ENCODE data around the gene MAP3K20. TPM values are rescaled to one million over a fixed set of nuclear protein-coding genes. Genes with fewer than 3 reads are reported as not detected.
"Not testable (repeated sequence)": the region's sequence is repeated elsewhere in the genome, so short reads cannot be mapped to it uniquely, and the experiment has no call there.

MAP3K20 gene
- total RNA-seq, 4 donors from 2014 or later: 24.1 to 34.5 (median 25.6) TPM

DNA sequence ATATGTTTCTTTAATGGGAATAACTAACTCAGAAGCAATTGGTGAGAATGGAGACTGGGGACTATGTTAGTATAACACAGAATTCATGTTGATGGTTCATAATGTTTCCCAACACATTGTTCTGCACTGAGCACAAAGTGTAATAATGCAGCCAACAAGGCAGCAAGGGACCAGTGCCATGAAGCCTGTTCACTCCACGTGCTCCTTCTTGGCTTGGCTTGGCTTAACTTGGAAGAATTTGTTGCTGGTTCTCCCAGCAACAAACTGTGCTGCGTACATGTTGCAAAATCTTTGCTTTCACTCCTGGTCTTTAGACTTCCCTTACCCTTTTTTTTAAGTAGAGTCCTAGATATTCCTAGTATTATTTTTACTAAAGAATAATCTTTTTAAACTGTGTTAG lies 129.7 kb downstream of the MAP3K20 start:
- intact Hi-C loops (cut with DNase I): no loop called here
- no peaks in the 10 kb centered on the region for H3K36me3 ChIP-seq
- H3K27ac ChIP-seq: peak overlapping the region; percentile 26 to 87 (median 82)
- TF ChIP-seq, protein P1, sequence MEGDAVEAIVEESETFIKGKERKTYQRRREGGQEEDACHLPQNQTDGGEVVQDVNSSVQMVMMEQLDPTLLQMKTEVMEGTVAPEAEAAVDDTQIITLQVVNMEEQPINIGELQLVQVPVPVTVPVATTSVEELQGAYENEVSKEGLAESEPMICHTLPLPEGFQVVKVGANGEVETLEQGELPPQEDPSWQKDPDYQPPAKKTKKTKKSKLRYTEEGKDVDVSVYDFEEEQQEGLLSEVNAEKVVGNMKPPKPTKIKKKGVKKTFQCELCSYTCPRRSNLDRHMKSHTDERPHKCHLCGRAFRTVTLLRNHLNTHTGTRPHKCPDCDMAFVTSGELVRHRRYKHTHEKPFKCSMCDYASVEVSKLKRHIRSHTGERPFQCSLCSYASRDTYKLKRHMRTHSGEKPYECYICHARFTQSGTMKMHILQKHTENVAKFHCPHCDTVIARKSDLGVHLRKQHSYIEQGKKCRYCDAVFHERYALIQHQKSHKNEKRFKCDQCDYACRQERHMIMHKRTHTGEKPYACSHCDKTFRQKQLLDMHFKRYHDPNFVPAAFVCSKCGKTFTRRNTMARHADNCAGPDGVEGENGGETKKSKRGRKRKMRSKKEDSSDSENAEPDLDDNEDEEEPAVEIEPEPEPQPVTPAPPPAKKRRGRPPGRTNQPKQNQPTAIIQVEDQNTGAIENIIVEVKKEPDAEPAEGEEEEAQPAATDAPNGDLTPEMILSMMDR (IDR thresholded peaks at IDR 0.05): no peak
- TF ChIP-seq POLR2A (IDR thresholded peaks at IDR 0.05): no peak
- 23 to 45% methylated on average over 2 of the region's 2 CpGs for WGBS, 2 donors
- no peaks in the 10 kb centered on the region for H3K9me3 ChIP-seq
- no peak overlapping the region for H3K4me3 ChIP-seq (replicated peaks in 1 of 3)
- peaks cover 22 to 33% of the 10 kb centered on the region in 2 donors for H3K4me1 ChIP-seq
- no peaks in the 10 kb centered on the region for H3K27me3 ChIP-seq
- peak; percentile 75 to 85 for DNase-seq

DNA sequence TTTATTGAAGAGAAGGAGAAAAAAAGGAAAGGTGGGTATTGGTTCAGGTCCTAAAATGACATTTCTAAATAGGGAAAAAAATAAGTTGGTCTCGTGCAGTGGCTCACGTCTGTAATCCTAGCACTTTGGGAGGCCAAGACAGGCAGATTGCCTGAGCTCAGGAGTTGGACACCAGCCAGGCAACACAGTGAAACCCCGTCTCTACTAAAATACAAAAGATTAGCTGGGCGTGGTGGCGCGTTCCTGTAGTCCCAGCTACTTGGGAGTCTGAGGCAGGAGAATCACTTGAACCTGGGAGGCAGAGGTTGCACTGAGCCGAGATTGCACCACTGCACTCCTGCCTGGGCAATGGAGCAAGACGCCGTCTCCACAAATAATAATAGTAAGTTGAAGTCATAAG lies 131.5 kb downstream of the MAP3K20 start:
- 49 to 54% methylated on average over 9 of the region's 9 CpGs for WGBS, 2 donors
- H3K4me3 ChIP-seq (replicated peaks in 1 of 3); intact Hi-C loops (cut with DNase I); H3K27me3 ChIP-seq; H3K9me3 ChIP-seq; H3K36me3 ChIP-seq: not testable (repeated sequence)
- peak; percentile 63 to 78 for DNase-seq
- peaks cover 16 to 30% of the 10 kb centered on the region in 2 donors for H3K4me1 ChIP-seq
- H3K27ac ChIP-seq: peak overlapping the region; percentile 26 to 82 (median 77)

DNA sequence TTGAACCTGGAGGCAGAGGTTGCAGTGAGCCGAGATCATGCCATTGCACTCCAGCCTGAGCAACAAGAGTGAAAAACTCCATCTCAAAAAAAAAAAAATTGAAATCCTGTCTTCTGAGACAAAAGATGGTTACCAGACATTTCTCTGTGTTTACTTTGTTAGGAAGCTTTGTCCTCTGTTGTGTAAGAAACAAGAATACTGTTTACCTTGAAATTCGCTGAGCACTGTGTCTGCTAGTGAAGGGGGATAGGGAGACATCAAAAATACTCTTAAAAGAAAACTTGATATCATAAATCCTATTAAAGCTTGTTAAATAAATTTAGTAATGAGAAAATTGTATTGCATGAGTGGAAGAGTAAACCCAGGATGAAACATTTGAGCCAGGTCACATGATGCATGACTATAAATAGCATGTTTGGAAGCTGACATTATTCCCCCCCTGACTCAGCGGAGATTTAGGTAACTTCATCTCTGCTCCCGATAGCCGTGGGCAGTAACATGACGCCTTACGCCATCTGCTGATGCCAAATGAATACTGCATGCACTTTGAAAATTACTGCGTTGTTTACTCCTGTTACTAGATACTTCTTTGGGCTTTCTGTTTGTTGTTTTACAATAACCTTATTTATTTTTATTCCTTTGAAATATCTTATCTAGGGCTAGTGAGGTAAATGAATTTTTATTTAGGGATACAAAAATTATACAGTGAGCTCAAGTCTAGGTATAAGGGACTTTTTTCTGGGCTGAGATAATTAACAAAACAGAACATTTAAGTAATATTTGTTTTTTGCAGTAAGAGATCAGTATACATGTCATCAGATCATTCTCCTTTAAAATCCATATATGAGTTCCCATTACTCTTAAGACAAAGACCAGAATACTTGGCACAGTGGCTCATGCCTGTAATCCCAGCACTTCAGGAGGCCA lies 134.9 kb downstream of the MAP3K20 start:
- no peak for TF ChIP-seq POLR2A (IDR thresholded peaks at IDR 0.05)
- TF ChIP-seq, protein P1 (IDR thresholded peaks at IDR 0.05): peak; percentile 55 to 98 (median 90)
- H3K4me1 ChIP-seq: peaks cover 19 to 28% of the 10 kb centered on the region in 2 donors
- intact Hi-C loops (cut with DNase I): loop anchor here (5.0 to 10.0 kb wide), 3 partner anchors 136 to 408 kb away; partner anchors contain the start of gene MAP3K20
- peak overlapping the region in 2 of 3 donors; percentile 25 to 29 for H3K27ac ChIP-seq
- H3K27me3 ChIP-seq: no peaks in the 10 kb centered on the region
- H3K36me3 ChIP-seq: no peaks in the 10 kb centered on the region
- DNase-seq: peak; percentile 69 to 71
- no peak overlapping the region for H3K4me3 ChIP-seq (replicated peaks in 1 of 3)
- H3K9me3 ChIP-seq: no peaks in the 10 kb centered on the region
- 20 to 23% methylated on average over 8 of the region's 8 CpGs for WGBS, 2 donors

DNA sequence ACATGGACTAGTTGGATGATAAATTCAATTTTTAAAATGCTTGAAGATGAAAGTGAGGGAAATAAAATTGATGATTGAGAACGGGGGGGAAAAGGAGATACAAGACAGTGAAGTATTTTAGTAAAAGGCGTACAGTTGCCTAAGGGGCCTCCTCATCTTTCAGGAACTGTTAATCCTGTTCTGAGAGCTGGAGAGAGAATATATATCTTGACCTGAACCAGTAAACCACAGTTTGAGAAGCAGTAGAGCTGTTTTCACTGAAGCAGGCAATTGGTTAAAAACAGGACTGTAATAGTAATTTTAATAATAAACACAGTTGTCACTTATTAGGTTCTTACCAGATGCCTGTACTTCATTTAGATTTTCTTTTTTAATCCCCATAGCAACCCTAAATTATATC lies 137.5 kb downstream of the MAP3K20 start:
- intact Hi-C loops (cut with DNase I): loop anchor here (5.0 to 10.0 kb wide), 3 partner anchors 138 to 411 kb away; partner anchors contain the start of gene MAP3K20
- TF ChIP-seq, protein P1 (IDR thresholded peaks at IDR 0.05): no peak
- no peak for TF ChIP-seq POLR2A (IDR thresholded peaks at IDR 0.05)
- H3K4me1 ChIP-seq: peaks cover 12 to 16% of the 10 kb centered on the region in 2 donors
- H3K27ac ChIP-seq: no peak overlapping the region
- 94 to 95% methylated on average over 2 of the region's 2 CpGs for WGBS, 2 donors
- H3K4me3 ChIP-seq (replicated peaks in 1 of 3): no peak overlapping the region
- H3K9me3 ChIP-seq: no peaks in the 10 kb centered on the region
- no peaks in the 10 kb centered on the region for H3K27me3 ChIP-seq
- no peaks in the 10 kb centered on the region for H3K36me3 ChIP-seq
- DNase-seq: no peak

DNA sequence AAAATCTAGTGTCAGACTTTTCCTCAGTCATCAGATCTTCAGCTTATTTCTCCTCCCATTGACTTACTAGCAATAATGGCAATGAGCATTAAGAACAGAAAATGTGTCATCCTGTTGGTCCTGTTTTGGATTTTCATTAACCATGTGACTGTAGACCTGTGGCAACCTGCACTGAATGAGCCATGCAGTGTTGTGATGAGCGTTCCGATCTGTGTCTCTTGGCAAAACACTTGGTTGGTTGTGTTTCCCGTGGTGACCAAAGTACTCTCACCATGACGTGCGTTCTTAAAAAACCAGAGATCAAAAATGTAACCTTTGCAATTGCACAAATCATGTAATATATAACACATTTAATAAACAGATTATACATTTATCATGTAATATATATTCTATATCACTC lies 138.6 kb downstream of the MAP3K20 start:
- no peaks in the 10 kb centered on the region for H3K9me3 ChIP-seq
- no peaks in the 10 kb centered on the region for H3K27me3 ChIP-seq
- H3K4me1 ChIP-seq: peaks cover 17 to 20% of the 10 kb centered on the region in 2 donors
- intact Hi-C loops (cut with DNase I): loop anchor here (5.0 to 10.0 kb wide), 3 partner anchors 139 to 412 kb away; partner anchors contain the start of gene MAP3K20
- TF ChIP-seq, protein P1 (IDR thresholded peaks at IDR 0.05): peak in 1 of 6 experiments; percentile 2
- TF ChIP-seq POLR2A (IDR thresholded peaks at IDR 0.05): no peak
- 74 to 84% methylated on average over 5 of the region's 5 CpGs for WGBS, 2 donors
- H3K36me3 ChIP-seq: no peaks in the 10 kb centered on the region
- H3K27ac ChIP-seq: no peak overlapping the region
- H3K4me3 ChIP-seq (replicated peaks in 1 of 3): no peak overlapping the region
- peak in 1 of 2 donors; percentile 42 for DNase-seq

Data from thyroid gland (tissue), 4 donors.